IMR-90 (cell line): Measurements from ENCODE around the gene RGS9. TPM values are rescaled to one million over a fixed set of nuclear protein-coding genes. Genes with fewer than 3 reads are reported as not detected.
A peak's percentile ranks its signal among the peaks of the same experiment; 100 is the strongest.

Experiments
- ATAC-seq: fragments of 200-7000 bp; cut with Tn5 transposase; 2 replicates; pipeline ENCODE4 v1.9.1; 2020; ENCODE audit warnings: low read depth, mild to moderate bottlenecking, moderate library complexity
- BruUV-seq: library from RNA; stranded (reverse); fragments of 400-500 nt; replicated peaks from 2 replicates; lab custom pipeline; 2021; lab: Mats Ljungman, UMichigan
- CTCF ChIA-PET: fragments of 300-600 bp; formaldehyde crosslinking; extraction: SDS; loops from one replicate; lab custom pipeline; 2021; ENCODE audit warnings: antibody characterized with exemption; lab: Yijun Ruan, JAX
- POLR2A ChIA-PET: fragments of 300-600 bp; sonication (Branson Sonifier 250); formaldehyde crosslinking; loops from one replicate; lab custom pipeline; 2022; ENCODE audit warnings: antibody characterized with exemption; ENCODE audit not compliant: unreplicated experiment; lab: Charles Lee
- DNase-seq: peaks from one replicate; pipeline ENCODE4 v3.0.0; 2013
- H2AFZ ChIP-seq: replicated peaks from 2 replicates; pipeline ENCODE3; 2013; ENCODE audit warnings: low read length, mild to moderate bottlenecking; ENCODE audit not compliant: poor library complexity
- H2AK5ac ChIP-seq: 2 replicates; pipeline ENCODE4 v1.6.1; 2013; ENCODE audit warnings: low read depth, low read length, inconsistent platforms
- H2AK9ac ChIP-seq: replicated peaks from 2 replicates; pipeline ENCODE3; 2013; ENCODE audit warnings: mild to moderate bottlenecking, low read depth, low read length, moderate library complexity; ENCODE audit not compliant: poor library complexity
- H2BK120ac ChIP-seq: 2 replicates; pipeline ENCODE4 v1.6.1; 2013; ENCODE audit warnings: low read depth, low read length, inconsistent platforms
- H2BK15ac ChIP-seq: 3 replicates; pipeline ENCODE4 v1.6.1; 2013; ENCODE audit warnings: low read depth, low read length, inconsistent platforms
- H2BK20ac ChIP-seq: 2 replicates; pipeline ENCODE4 v1.6.1; 2013; ENCODE audit warnings: low read depth, mild to moderate bottlenecking, inconsistent platforms, low read length, moderate library complexity
- H2BK5ac ChIP-seq: 2 replicates; pipeline ENCODE4 v1.6.1; 2013; ENCODE audit warnings: mild to moderate bottlenecking, low read depth, low read length, inconsistent platforms; ENCODE audit not compliant: poor library complexity, severe bottlenecking
- H3K14ac ChIP-seq: replicated peaks from 2 replicates; pipeline ENCODE4 v1.6.1; 2013; ENCODE audit warnings: low read depth, low read length, inconsistent platforms
- H3K18ac ChIP-seq: 2 replicates; pipeline ENCODE4 v1.6.1; 2013; ENCODE audit warnings: low read depth, low read length, control low read depth
- H3K23ac ChIP-seq: 2 replicates; pipeline ENCODE4 v1.6.1; 2013; ENCODE audit warnings: low read depth, low read length, inconsistent platforms
- H3K27ac ChIP-seq: 2 replicates; pipeline ENCODE4 v1.5.1; 2013; ENCODE audit warnings: mild to moderate bottlenecking, control low read depth, low read length; ENCODE audit not compliant: insufficient read depth
- H3K27me3 ChIP-seq: 2 replicates; pipeline ENCODE4 v1.6.1; 2013; ENCODE audit warnings: low read length; ENCODE audit not compliant: control insufficient read depth, insufficient read depth
- H3K36me3 ChIP-seq: 2 replicates; pipeline ENCODE4 v1.6.1; 2013; ENCODE audit warnings: low read length, mixed read lengths; ENCODE audit not compliant: control insufficient read depth, insufficient read depth
- H3K4ac ChIP-seq: 2 replicates; pipeline ENCODE4 v1.6.1; 2013; ENCODE audit warnings: low read depth, low read length, inconsistent platforms
- H3K4me1 ChIP-seq: 2 replicates; pipeline ENCODE4 v1.6.1; 2013; ENCODE audit warnings: low read length, mixed read lengths; ENCODE audit not compliant: control insufficient read depth, insufficient read depth
- H3K4me2 ChIP-seq: 2 replicates; pipeline ENCODE4 v1.6.1; 2013; ENCODE audit warnings: low read depth, mild to moderate bottlenecking, control low read depth, low read length, moderate library complexity
- H3K4me3 ChIP-seq: 2 replicates; pipeline ENCODE4 v1.5.1; 2013; ENCODE audit warnings: low read depth, mild to moderate bottlenecking, control low read depth, low read length, moderate library complexity; ENCODE audit not compliant: insufficient read depth
- H3K56ac ChIP-seq: 2 replicates; pipeline ENCODE4 v1.6.1; 2013; ENCODE audit warnings: low read length, inconsistent platforms; ENCODE audit not compliant: insufficient read depth; ENCODE audit errors: extremely low read depth
- H3K79me1 ChIP-seq, 2 experiments: 2 replicates each; pipeline ENCODE4 v1.6.1; 2013; ENCODE audit warnings: low read length in 2 of 2, inconsistent platforms in 1 of 2, low read depth in 1 of 2
- H3K9ac ChIP-seq: 2 replicates; pipeline ENCODE4 v1.6.1; 2013; ENCODE audit warnings: low read depth, low read length, control low read depth
- H3K9me1 ChIP-seq: 2 replicates; pipeline ENCODE4 v1.6.1; 2013; ENCODE audit warnings: low read length, inconsistent platforms; ENCODE audit not compliant: insufficient read depth
- H3K9me3 ChIP-seq: 2 replicates; pipeline ENCODE4 v1.6.1; 2013; ENCODE audit warnings: low read length; ENCODE audit not compliant: control insufficient read depth, insufficient read depth
- H4K20me1 ChIP-seq: 2 replicates; pipeline ENCODE4 v1.6.1; 2013; ENCODE audit warnings: low read length, inconsistent platforms; ENCODE audit not compliant: insufficient read depth
- H4K5ac ChIP-seq: 2 replicates; pipeline ENCODE4 v1.6.1; 2013; ENCODE audit warnings: mild to moderate bottlenecking, low read depth, low read length, control low read depth
- H4K8ac ChIP-seq, 2 experiments: 2 replicates each; pipeline ENCODE4 v1.6.1; 2013; ENCODE audit warnings: low read depth in 2 of 2, low read length in 2 of 2, control low read depth in 1 of 2, inconsistent platforms in 1 of 2
- H4K91ac ChIP-seq: 2 replicates; pipeline ENCODE4 v1.6.1; 2013; ENCODE audit warnings: low read depth, low read length, inconsistent platforms; ENCODE audit not compliant: insufficient read depth
- FOS ChIP-seq: fragments of 150-350 bp; IDR thresholded peaks from 2 replicates; pipeline ENCODE4 v1.6.1; 2016; ENCODE audit warnings: low read depth, low read length
- WGBS, 2 experiments: methylation state at CpG; one replicate each; pipeline versions ENCODE4 v1.1.5 to v1.1.7; 2013; ENCODE audit warnings: missing lambda C conversion rate in 2 of 2; ENCODE audit not compliant: insufficient read length in 1 of 2; ENCODE audit errors: extremely low coverage in 2 of 2; 5-methylcytosine and 5-hydroxymethylcytosine counted together
- dilution Hi-C: fragments of 300-500 bp; cut with HindIII; formaldehyde crosslinking; loops from one replicate; pipeline ENCODE4 v1.14.3; 2018; ENCODE audit warnings: low sequenced_read_pairs; ENCODE audit not compliant: unreplicated experiment
- in situ Hi-C: fragments of 300-500 bp; cut with MboI; formaldehyde crosslinking; loops from 3 replicates; pipeline ENCODE4 v1.14.3; 2019; ENCODE audit warnings: low sequenced_read_pairs, inconsistent platforms, mixed read lengths
- intact Hi-C: fragments of 100-400 bp; cut with micrococcal nuclease; formaldehyde crosslinking; loops from 2 replicates; pipeline ENCODE4 v1.10.0; 2022
- polyA plus RNA-seq, 3 experiments: library from polyadenylated mRNA; depleted of rRNA; stranded (reverse); fragments of >200 nt; gene quantifications; 2 replicates each; pipeline ENCODE4 v1.2.3, GENCODE V29; 2012; ENCODE audit warnings: low replicate concordance in 1 of 3
- total RNA-seq: library from RNA; depleted of rRNA; stranded (reverse); fragments of >200 nt; gene quantifications from 2 replicates; pipeline ENCODE4 v1.2.3, GENCODE V29; 2012
- TF ChIP-seq, protein P1 (sequence below): conservative IDR thresholded peaks from 2 replicates; pipeline ENCODE4 v1.5.1; 2012; ENCODE audit warnings: mild to moderate bottlenecking, low read depth, low read length, improper control_type of control experiment

RGS9 gene
- total and polyA plus RNA-seq, 2 of the 4 experiments (the other 2 are of a cell fraction) = 0.90 to 1.1 TPM

GRCh38 chr17:65093930-65094329 is 43.2 kb upstream of the RGS9 start:
- no peaks in the 10 kb centered on the region for H3K4me1 ChIP-seq
- H3K4ac ChIP-seq = no peak overlapping the region
- no peaks in the 10 kb centered on the region for H4K20me1 ChIP-seq
- H4K91ac ChIP-seq = no peak overlapping the region
- H3K56ac ChIP-seq = no peak overlapping the region
- H2BK20ac ChIP-seq = no peak overlapping the region
- ATAC-seq = no peak
- no peaks in the 10 kb centered on the region for H3K9me3 ChIP-seq
- H3K27ac ChIP-seq = no peak overlapping the region
- no peak overlapping the region for H4K5ac ChIP-seq
- H3K18ac ChIP-seq = no peak overlapping the region
- TF ChIP-seq, protein P1, sequence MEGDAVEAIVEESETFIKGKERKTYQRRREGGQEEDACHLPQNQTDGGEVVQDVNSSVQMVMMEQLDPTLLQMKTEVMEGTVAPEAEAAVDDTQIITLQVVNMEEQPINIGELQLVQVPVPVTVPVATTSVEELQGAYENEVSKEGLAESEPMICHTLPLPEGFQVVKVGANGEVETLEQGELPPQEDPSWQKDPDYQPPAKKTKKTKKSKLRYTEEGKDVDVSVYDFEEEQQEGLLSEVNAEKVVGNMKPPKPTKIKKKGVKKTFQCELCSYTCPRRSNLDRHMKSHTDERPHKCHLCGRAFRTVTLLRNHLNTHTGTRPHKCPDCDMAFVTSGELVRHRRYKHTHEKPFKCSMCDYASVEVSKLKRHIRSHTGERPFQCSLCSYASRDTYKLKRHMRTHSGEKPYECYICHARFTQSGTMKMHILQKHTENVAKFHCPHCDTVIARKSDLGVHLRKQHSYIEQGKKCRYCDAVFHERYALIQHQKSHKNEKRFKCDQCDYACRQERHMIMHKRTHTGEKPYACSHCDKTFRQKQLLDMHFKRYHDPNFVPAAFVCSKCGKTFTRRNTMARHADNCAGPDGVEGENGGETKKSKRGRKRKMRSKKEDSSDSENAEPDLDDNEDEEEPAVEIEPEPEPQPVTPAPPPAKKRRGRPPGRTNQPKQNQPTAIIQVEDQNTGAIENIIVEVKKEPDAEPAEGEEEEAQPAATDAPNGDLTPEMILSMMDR = peak; percentile 22; the same call in 1 of the 2 replicates
- TF ChIP-seq FOS = no peak
- H3K27me3 ChIP-seq = peaks cover 8% of the 10 kb centered on the region
- H3K9me1 ChIP-seq = no peaks in the 10 kb centered on the region
- no peak overlapping the region for H2AK9ac ChIP-seq
- intact Hi-C loops = no loop called here
- no peak overlapping the region for H3K4me3 ChIP-seq
- in situ Hi-C loops = no loop called here
- no peak overlapping the region for H3K4me2 ChIP-seq
- no peak overlapping the region for H3K9ac ChIP-seq
- H2BK15ac ChIP-seq = no peak overlapping the region
- no peak for DNase-seq
- H3K23ac ChIP-seq = no peak overlapping the region
- no peaks in the 10 kb centered on the region for H3K79me1 ChIP-seq
- 83% methylated on average over 5 of the region's 7 CpGs; no CpG with 5 or more reads in 1 of the 2 experiments for WGBS, 2 experiments
- ChIA-PET POLR2A (no interaction called here), CTCF (no interaction called here)
- H3K14ac ChIP-seq = no peak overlapping the region
- dilution Hi-C loops = no loop called here
- no TSS peak for BruUV-seq
- no peak overlapping the region for H2AK5ac ChIP-seq
- no peaks in the 10 kb centered on the region for H3K36me3 ChIP-seq
- H2AFZ ChIP-seq = no peak overlapping the region
- no peak overlapping the region for H2BK120ac ChIP-seq
- no peak overlapping the region for H2BK5ac ChIP-seq
- H4K8ac ChIP-seq = no peak overlapping the region
